ENCODE data around the gene DMP1. TPM values are rescaled to one million over a fixed set of nuclear protein-coding genes. Genes with fewer than 3 reads are reported as not detected.

Gene DMP1
- total and polyA plus RNA-seq, 2 donors (not counting 3 experiments of a cell fraction or from before 2014, with no cell fraction given), result not detected

- TF ChIP-seq MAX (IDR thresholded peaks at IDR 0.05; ENCODE audit: insufficient read depth, insufficient read length), result no peak
- TF ChIP-seq CTCF (IDR thresholded peaks at IDR 0.05; ENCODE audit: extremely low read depth in 1 of 2, insufficient read depth in 1 of 2, low read depth in 1 of 2, low read length in 2 of 2), result no peak
- TF ChIP-seq MYC (IDR thresholded peaks at IDR 0.05; ENCODE audit: low read depth, low read length), result no peak
- TF ChIP-seq EZH2 (IDR thresholded peaks at IDR 0.05; ENCODE audit: borderline replicate concordance, low read depth, low read length, severe bottlenecking), result no peak
- no peak for TF ChIP-seq FOS (IDR thresholded peaks at IDR 0.05; ENCODE audit: borderline replicate concordance, insufficient read depth, low read length)
- Histone ChIP-seq H3K27me3 (ENCODE audit: control insufficient read depth in 2 of 2, insufficient read depth in 2 of 2, low read length in 2 of 2) (peaks cover 0 to 9% of the 10 kb centered on the region in 2 experiments), H3K9me3 (replicated peaks; ENCODE audit: control insufficient read depth, insufficient read depth, low read length) (no peaks in the 10 kb centered on the region), H4K20me1 (replicated peaks; ENCODE audit: control insufficient read depth, extremely low read depth, insufficient read depth, low read length) (no peaks in the 10 kb centered on the region), H2AFZ (ENCODE audit: low read depth, low read length) (no peak overlapping the region), H3K9ac (replicated peaks; ENCODE audit: extremely low read depth, insufficient read depth, low read length) (no peak overlapping the region), H3K36me3 (ENCODE audit: control insufficient read depth in 2 of 2, extremely low read depth in 1 of 2, insufficient read depth in 2 of 2, low read length in 2 of 2) (no peaks in the 10 kb centered on the region), H3K79me2 (ENCODE audit: control insufficient read depth, insufficient read depth, low read length) (no peaks in the 10 kb centered on the region), H3K4me3 (replicated peaks in 1 of 3; ENCODE audit: insufficient read depth in 1 of 3, low read depth in 1 of 3, low read length in 3 of 3) (no peak overlapping the region), H3K9me1 (replicated peaks; ENCODE audit: control insufficient read depth, extremely low read depth, insufficient read depth, low read length) (no peaks in the 10 kb centered on the region), H3K27ac (ENCODE audit: insufficient read depth, low read depth, low read length) (no peak overlapping the region), H3K4me1 (ENCODE audit: control insufficient read depth, extremely low read depth, insufficient read depth, low read length) (no peaks in the 10 kb centered on the region), H3K4me2 (ENCODE audit: insufficient read depth, low read length) (no peak overlapping the region)
- intact Hi-C loops (cut with micrococcal nuclease) (no loop called here), dilution Hi-C loops (cut with MboI; ENCODE audit: extremely low pct_ligation_motif_present, low sequenced_read_pairs) (no loop called here)
- FAIRE-seq (no peak), DNase-seq (ENCODE audit: low read depth, low spot score) (no peak)
- BruUV-seq (replicated peaks), result no TSS peak
- ChIA-PET CTCF (no interaction called here), POLR2A (no interaction called here)
Observed at GRCh38 chr4:87616268-87616667, 33.8 kb upstream of the DMP1 start.

GRCh38 chr4:87620086-87620485, 30.0 kb upstream of the DMP1 start:
- H3K9ac ChIP-seq (replicated peaks; ENCODE audit: extremely low read depth, insufficient read depth, low read length), result no peak overlapping the region
- no peaks in the 10 kb centered on the region for H3K79me2 ChIP-seq (ENCODE audit: control insufficient read depth, insufficient read depth, low read length)
- BruUV-seq (replicated peaks), result no TSS peak
- no peak for FAIRE-seq
- H3K36me3 ChIP-seq (ENCODE audit: control insufficient read depth in 2 of 2, extremely low read depth in 1 of 2, insufficient read depth in 2 of 2, low read length in 2 of 2), result no peaks in the 10 kb centered on the region
- no peak overlapping the region for H3K4me3 ChIP-seq (replicated peaks in 1 of 3; ENCODE audit: insufficient read depth in 1 of 3, low read depth in 1 of 3, low read length in 3 of 3)
- H3K4me1 ChIP-seq (ENCODE audit: control insufficient read depth, extremely low read depth, insufficient read depth, low read length), result no peaks in the 10 kb centered on the region
- H3K27ac ChIP-seq (ENCODE audit: insufficient read depth, low read depth, low read length), result no peak overlapping the region
- no peak for DNase-seq (ENCODE audit: low read depth, low spot score)
- H3K9me3 ChIP-seq (replicated peaks; ENCODE audit: control insufficient read depth, insufficient read depth, low read length), result no peaks in the 10 kb centered on the region
- ChIA-PET POLR2A (no interaction called here), CTCF (no interaction called here)
- H3K9me1 ChIP-seq (replicated peaks; ENCODE audit: control insufficient read depth, extremely low read depth, insufficient read depth, low read length), result no peaks in the 10 kb centered on the region
- intact Hi-C loops (cut with micrococcal nuclease) (no loop called here), dilution Hi-C loops (cut with MboI; ENCODE audit: extremely low pct_ligation_motif_present, low sequenced_read_pairs) (no loop called here)
- no peak overlapping the region for H3K4me2 ChIP-seq (ENCODE audit: insufficient read depth, low read length)
- TF ChIP-seq POLR2A (IDR thresholded peaks at IDR 0.05; ENCODE audit: low read depth, low read length) (no peak), EZH2 (IDR thresholded peaks at IDR 0.05; ENCODE audit: borderline replicate concordance, low read depth, low read length, severe bottlenecking) (no peak), JUN (IDR thresholded peaks at IDR 0.05; ENCODE audit: borderline replicate concordance, insufficient read depth, insufficient read length, low read depth) (no peak), POLR2AphosphoS5 (IDR thresholded peaks at IDR 0.05; ENCODE audit: insufficient read depth, low read depth, low read length) (no peak), MYC (IDR thresholded peaks at IDR 0.05; ENCODE audit: low read depth, low read length) (no peak), FOS (IDR thresholded peaks at IDR 0.05; ENCODE audit: borderline replicate concordance, insufficient read depth, low read length) (no peak), CTCF (IDR thresholded peaks at IDR 0.05; ENCODE audit: extremely low read depth in 1 of 2, insufficient read depth in 1 of 2, low read depth in 1 of 2, low read length in 2 of 2) (no peak), MAX (IDR thresholded peaks at IDR 0.05; ENCODE audit: insufficient read depth, insufficient read length) (no peak), GATA2 (IDR thresholded peaks at IDR 0.05; ENCODE audit: insufficient read depth, insufficient read length, low read depth, low read length) (no peak)
- peaks cover 2 to 9% of the 10 kb centered on the region in 2 experiments for H3K27me3 ChIP-seq (ENCODE audit: control insufficient read depth in 2 of 2, insufficient read depth in 2 of 2, low read length in 2 of 2)
- no peaks in the 10 kb centered on the region for H4K20me1 ChIP-seq (replicated peaks; ENCODE audit: control insufficient read depth, extremely low read depth, insufficient read depth, low read length)
- no peak overlapping the region for H2AFZ ChIP-seq (ENCODE audit: low read depth, low read length)

All from endothelial cell of umbilical vein (primary cell).